SK-N-SH treated with all-trans-retinoic acid at 6 μM for 48 hours (cell line): ENCODE results near the gene KIAA1958.

Experiments used
- ATAC-seq: fragments of 200-7000 bp; cut with Tn5 transposase; 3 replicates; pipeline ENCODE4 v1.9.1; 2020; ENCODE audit warnings: mild to moderate bottlenecking, moderate library complexity
- ARNTL ChIP-seq: fragments of 450-650 bp; formaldehyde crosslinking; IDR thresholded peaks from 2 replicates; pipeline ENCODE4 v1.5.0; 2020; ENCODE audit warnings: low read depth, mild to moderate bottlenecking, moderate library complexity, borderline replicate concordance
- BACH2 ChIP-seq: fragments of 250-450 bp; sonication (Bioruptor Pico); IDR thresholded peaks from 2 replicates; pipeline ENCODE4 v1.9.0; 2021; ENCODE audit warnings: mild to moderate bottlenecking, borderline replicate concordance
- CSDC2 ChIP-seq: fragments of 250-450 bp; sonication (Bioruptor Pico); IDR thresholded peaks from 2 replicates; pipeline ENCODE4 v1.5.0; 2020; ENCODE audit warnings: mild to moderate bottlenecking, moderate library complexity
- ESRRG ChIP-seq: fragments of 250-450 bp; sonication (Bioruptor Pico); IDR thresholded peaks from 2 replicates; pipeline ENCODE4 v1.6.1; 2021; ENCODE audit warnings: mild to moderate bottlenecking
- GLIS3 ChIP-seq: fragments of 250-450 bp; sonication (Bioruptor Pico); IDR thresholded peaks from 2 replicates; pipeline ENCODE4 v1.5.0; 2020; ENCODE audit warnings: mild to moderate bottlenecking, moderate library complexity
- ISL1 ChIP-seq: fragments of 250-450 bp; sonication (Bioruptor Pico); IDR thresholded peaks from 2 replicates; pipeline ENCODE4 v2.1.2; 2022; ENCODE audit warnings: mild to moderate bottlenecking, moderate library complexity
- PPARA ChIP-seq: fragments of 250-450 bp; sonication (Bioruptor Pico); IDR thresholded peaks from 2 replicates; pipeline ENCODE4 v1.5.0; 2020; ENCODE audit warnings: mild to moderate bottlenecking, borderline replicate concordance
- RARB ChIP-seq: fragments of 250-450 bp; sonication (Bioruptor Pico); IDR thresholded peaks from 2 replicates; pipeline ENCODE4 v1.8.0; 2021; ENCODE audit warnings: mild to moderate bottlenecking, moderate library complexity
- TCF4 ChIP-seq: fragments of 250-450 bp; sonication (Bioruptor Pico); IDR thresholded peaks from 2 replicates; pipeline ENCODE4 v1.8.0; 2021; ENCODE audit warnings: mild to moderate bottlenecking, moderate library complexity, borderline replicate concordance
- TOX ChIP-seq: fragments of 250-450 bp; sonication (Bioruptor Pico); IDR thresholded peaks from 2 replicates; pipeline ENCODE4 v1.8.0; 2021; ENCODE audit warnings: mild to moderate bottlenecking, moderate library complexity, borderline replicate concordance
- ZC3H10 ChIP-seq: fragments of 250-450 bp; sonication (Bioruptor Pico); IDR thresholded peaks from 2 replicates; pipeline ENCODE4 v1.5.1; 2021; ENCODE audit warnings: mild to moderate bottlenecking, moderate library complexity
- ZFP30 ChIP-seq: fragments of 450-650 bp; formaldehyde crosslinking; IDR thresholded peaks from 2 replicates; pipeline ENCODE4 v1.5.0; 2022; ENCODE audit warnings: mild to moderate bottlenecking, moderate library complexity
- ZNF565 ChIP-seq: fragments of 450-650 bp; formaldehyde crosslinking; conservative IDR thresholded peaks from 2 replicates; pipeline ENCODE4 v1.5.0; 2020; ENCODE audit warnings: low read depth, mild to moderate bottlenecking, moderate library complexity
- ZNF70 ChIP-seq: fragments of 450-650 bp; formaldehyde crosslinking; IDR thresholded peaks from 2 replicates; pipeline ENCODE4 v1.5.0; 2020; ENCODE audit warnings: mild to moderate bottlenecking, moderate library complexity
- ZNF8 ChIP-seq: fragments of 450-650 bp; formaldehyde crosslinking; IDR thresholded peaks from 2 replicates; pipeline ENCODE4 v1.5.0; 2020; ENCODE audit warnings: mild to moderate bottlenecking, moderate library complexity
- TF ChIP-seq, protein P1 (sequence below): fragments of 250-450 bp; sonication (Bioruptor Pico); IDR thresholded peaks from 2 replicates; pipeline ENCODE4 v1.5.1; 2020; ENCODE audit warnings: low read depth, mild to moderate bottlenecking, moderate library complexity
- TF ChIP-seq, protein P2 (sequence below): fragments of 250-450 bp; sonication (Bioruptor Pico); IDR thresholded peaks from 2 replicates; pipeline ENCODE4 v1.8.0; 2020; ENCODE audit warnings: mild to moderate bottlenecking, moderate library complexity, borderline replicate concordance
- TF ChIP-seq, protein P3 (sequence below): fragments of 250-450 bp; sonication (Bioruptor Pico); IDR thresholded peaks from 2 replicates; pipeline ENCODE4 v1.8.0; 2021; ENCODE audit warnings: low read depth, mild to moderate bottlenecking, moderate library complexity, borderline replicate concordance
- TF ChIP-seq, protein P4 (sequence below): fragments of 250-450 bp; sonication (Bioruptor Pico); IDR thresholded peaks from 2 replicates; pipeline ENCODE4 v1.5.1; 2021; ENCODE audit warnings: mild to moderate bottlenecking, moderate library complexity

The KIAA1958 gene

DNA sequence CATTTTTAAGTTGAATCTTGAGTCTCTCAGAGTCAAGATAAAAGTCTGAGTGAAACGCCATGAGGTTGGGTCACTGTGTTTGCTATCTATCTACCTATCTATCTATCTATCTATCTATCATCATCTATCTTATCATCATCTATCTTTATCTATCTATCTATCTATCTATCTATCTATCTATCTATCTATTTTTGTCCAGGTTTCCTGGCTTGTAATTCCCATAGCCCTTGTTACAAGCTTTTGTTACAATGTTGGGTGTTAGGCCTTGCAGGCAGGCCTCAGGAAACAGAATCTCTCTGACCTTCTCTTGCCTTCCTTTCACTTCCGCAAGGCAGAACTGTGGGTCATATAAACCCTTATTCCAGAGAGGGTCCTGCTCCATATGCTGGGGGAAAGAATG lies 12.6 kb upstream of the KIAA1958 start:
- no peak for ATAC-seq
- no peak for TF ChIP-seq ISL1 (CRISPR knock-in tag)
- TF ChIP-seq ZFP30 (CRISPR knock-in tag) = no peak
- TF ChIP-seq ZNF565 (CRISPR knock-in tag) = no peak
- TF ChIP-seq BACH2 (CRISPR knock-in tag) = no peak
- TF ChIP-seq, protein P1, sequence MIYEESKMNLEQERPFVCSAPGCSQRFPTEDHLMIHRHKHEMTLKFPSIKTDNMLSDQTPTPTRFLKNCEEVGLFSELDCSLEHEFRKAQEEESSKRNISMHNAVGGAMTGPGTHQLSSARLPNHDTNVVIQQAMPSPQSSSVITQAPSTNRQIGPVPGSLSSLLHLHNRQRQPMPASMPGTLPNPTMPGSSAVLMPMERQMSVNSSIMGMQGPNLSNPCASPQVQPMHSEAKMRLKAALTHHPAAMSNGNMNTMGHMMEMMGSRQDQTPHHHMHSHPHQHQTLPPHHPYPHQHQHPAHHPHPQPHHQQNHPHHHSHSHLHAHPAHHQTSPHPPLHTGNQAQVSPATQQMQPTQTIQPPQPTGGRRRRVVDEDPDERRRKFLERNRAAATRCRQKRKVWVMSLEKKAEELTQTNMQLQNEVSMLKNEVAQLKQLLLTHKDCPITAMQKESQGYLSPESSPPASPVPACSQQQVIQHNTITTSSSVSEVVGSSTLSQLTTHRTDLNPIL (CRISPR knock-in tag) = no peak
- TF ChIP-seq, protein P2, sequence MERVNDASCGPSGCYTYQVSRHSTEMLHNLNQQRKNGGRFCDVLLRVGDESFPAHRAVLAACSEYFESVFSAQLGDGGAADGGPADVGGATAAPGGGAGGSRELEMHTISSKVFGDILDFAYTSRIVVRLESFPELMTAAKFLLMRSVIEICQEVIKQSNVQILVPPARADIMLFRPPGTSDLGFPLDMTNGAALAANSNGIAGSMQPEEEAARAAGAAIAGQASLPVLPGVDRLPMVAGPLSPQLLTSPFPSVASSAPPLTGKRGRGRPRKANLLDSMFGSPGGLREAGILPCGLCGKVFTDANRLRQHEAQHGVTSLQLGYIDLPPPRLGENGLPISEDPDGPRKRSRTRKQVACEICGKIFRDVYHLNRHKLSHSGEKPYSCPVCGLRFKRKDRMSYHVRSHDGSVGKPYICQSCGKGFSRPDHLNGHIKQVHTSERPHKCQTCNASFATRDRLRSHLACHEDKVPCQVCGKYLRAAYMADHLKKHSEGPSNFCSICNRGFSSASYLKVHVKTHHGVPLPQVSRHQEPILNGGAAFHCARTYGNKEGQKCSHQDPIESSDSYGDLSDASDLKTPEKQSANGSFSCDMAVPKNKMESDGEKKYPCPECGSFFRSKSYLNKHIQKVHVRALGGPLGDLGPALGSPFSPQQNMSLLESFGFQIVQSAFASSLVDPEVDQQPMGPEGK (CRISPR knock-in tag) = no peak
- no peak for TF ChIP-seq ESRRG (CRISPR knock-in tag)
- TF ChIP-seq ZNF70 (CRISPR knock-in tag) = no peak
- TF ChIP-seq ZNF8 = no peak
- no peak for TF ChIP-seq GLIS3 (CRISPR knock-in tag)

DNA sequence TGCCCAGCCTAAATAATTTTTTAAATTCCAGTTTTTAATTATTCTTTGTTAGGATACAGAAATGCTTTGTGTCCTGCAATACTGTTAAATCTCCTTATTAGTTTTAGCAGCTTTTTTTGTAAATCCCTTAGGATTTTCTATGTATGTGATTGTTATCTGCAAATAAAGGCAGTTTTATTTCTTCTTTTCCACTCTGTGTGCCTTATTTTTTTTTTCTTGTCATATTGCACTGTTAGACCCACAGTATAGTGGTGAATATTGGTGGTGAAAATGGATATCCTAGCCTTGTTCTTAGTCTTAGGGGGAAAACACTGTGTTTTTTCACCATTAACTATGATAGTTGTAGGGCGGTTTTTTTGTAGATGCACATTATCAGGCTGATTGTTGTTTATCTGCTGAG lies 11.3 kb upstream of the KIAA1958 start:
- ATAC-seq = no peak
- no peak for TF ChIP-seq ESRRG (CRISPR knock-in tag)
- TF ChIP-seq, protein P3, sequence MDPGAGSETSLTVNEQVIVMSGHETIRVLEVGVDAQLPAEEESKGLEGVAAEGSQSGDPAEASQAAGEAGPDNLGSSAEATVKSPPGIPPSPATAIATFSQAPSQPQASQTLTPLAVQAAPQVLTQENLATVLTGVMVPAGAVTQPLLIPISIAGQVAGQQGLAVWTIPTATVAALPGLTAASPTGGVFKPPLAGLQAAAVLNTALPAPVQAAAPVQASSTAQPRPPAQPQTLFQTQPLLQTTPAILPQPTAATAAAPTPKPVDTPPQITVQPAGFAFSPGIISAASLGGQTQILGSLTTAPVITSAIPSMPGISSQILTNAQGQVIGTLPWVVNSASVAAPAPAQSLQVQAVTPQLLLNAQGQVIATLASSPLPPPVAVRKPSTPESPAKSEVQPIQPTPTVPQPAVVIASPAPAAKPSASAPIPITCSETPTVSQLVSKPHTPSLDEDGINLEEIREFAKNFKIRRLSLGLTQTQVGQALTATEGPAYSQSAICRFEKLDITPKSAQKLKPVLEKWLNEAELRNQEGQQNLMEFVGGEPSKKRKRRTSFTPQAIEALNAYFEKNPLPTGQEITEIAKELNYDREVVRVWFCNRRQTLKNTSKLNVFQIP = no peak
- TF ChIP-seq CSDC2 (CRISPR knock-in tag) = no peak
- no peak for TF ChIP-seq PPARA
- TF ChIP-seq ZNF565 (CRISPR knock-in tag) = no peak
- TF ChIP-seq RARB (CRISPR knock-in tag) = no peak
- TF ChIP-seq ZFP30 (CRISPR knock-in tag) = no peak
- TF ChIP-seq, protein P1 (CRISPR knock-in tag) = no peak
- TF ChIP-seq ZC3H10 (CRISPR knock-in tag) = no peak
- TF ChIP-seq TCF4 (CRISPR knock-in tag) = no peak
- TF ChIP-seq, protein P4, sequence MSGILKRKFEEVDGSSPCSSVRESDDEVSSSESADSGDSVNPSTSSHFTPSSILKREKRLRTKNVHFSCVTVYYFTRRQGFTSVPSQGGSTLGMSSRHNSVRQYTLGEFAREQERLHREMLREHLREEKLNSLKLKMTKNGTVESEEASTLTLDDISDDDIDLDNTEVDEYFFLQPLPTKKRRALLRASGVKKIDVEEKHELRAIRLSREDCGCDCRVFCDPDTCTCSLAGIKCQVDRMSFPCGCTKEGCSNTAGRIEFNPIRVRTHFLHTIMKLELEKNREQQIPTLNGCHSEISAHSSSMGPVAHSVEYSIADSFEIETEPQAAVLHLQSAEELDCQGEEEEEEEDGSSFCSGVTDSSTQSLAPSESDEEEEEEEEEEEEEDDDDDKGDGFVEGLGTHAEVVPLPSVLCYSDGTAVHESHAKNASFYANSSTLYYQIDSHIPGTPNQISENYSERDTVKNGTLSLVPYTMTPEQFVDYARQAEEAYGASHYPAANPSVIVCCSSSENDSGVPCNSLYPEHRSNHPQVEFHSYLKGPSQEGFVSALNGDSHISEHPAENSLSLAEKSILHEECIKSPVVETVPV (CRISPR knock-in tag) = no peak
- TF ChIP-seq, all 23 proteins: peak for 0

DNA sequence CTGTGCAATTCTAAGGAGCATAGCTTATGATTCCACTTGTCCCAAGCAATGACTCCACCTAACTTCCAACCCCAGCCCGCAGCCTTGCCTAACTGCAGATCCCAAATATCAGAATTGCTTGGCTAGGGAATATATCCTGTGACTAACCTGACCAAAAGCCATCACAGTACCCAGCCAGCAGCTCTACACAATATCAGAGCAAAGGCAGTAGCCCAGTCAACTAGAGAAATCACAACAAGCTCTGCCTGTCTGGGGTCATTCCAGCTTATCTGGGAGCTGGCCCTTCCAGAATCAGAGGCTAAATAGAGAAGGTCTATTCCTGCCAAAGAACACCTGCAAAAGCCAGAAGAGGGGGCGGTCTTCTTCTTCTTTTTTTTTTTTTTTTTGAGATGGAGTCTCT lies 9.3 kb upstream of the KIAA1958 start:
- no peak for TF ChIP-seq GLIS3 (CRISPR knock-in tag)
- no peak for TF ChIP-seq ARNTL
- TF ChIP-seq ZNF8 = no peak
- TF ChIP-seq, protein P4 (CRISPR knock-in tag) = no peak
- TF ChIP-seq, protein P2 (CRISPR knock-in tag) = no peak
- TF ChIP-seq PPARA = no peak
- TF ChIP-seq CSDC2 (CRISPR knock-in tag) = no peak
- TF ChIP-seq ZNF565 (CRISPR knock-in tag) = no peak
- no peak for TF ChIP-seq TOX (CRISPR knock-in tag)
- ATAC-seq = no peak
